H1 (cell line): ENCODE results near the gene TM9SF2. TPM values are rescaled to one million over a fixed set of nuclear protein-coding genes. Genes with fewer than 3 reads are reported as not detected.

Experiments used
- CTCF ChIA-PET: fragments of 300-600 bp; sonication (Branson Sonifier 250); formaldehyde crosslinking; loops from one replicate; lab custom pipeline; 2021; ENCODE audit not compliant: partially characterized antibody; lab: Charles Lee
- POLR2A ChIA-PET: fragments of 300-600 bp; sonication (Branson Sonifier 250); formaldehyde crosslinking; loops from one replicate; lab custom pipeline; 2021; ENCODE audit warnings: inconsistent platforms; ENCODE audit not compliant: partially characterized antibody; lab: Charles Lee
- DNase-seq, 2 experiments: peaks; one replicate each; pipeline versions ENCODE4 v3.0.0 to v3.0.0-alpha.2; 2010 to 2022; ENCODE audit warnings: low spot score in 2 of 2, low read depth in 1 of 2, mixed read lengths in 1 of 2
- FAIRE-seq: peaks from 2 replicates; lab custom pipeline; 2011; peaks lifted over from hg19 to GRCh38; lab: Jason Lieb, UNC
- H2AFZ ChIP-seq: 2 replicates; pipeline ENCODE4 v1.8.1; 2012; ENCODE audit warnings: low read length, inconsistent platforms
- H2AK5ac ChIP-seq: 2 replicates; pipeline ENCODE4 v1.6.1; 2013; ENCODE audit warnings: low read depth, low read length
- H2BK120ac ChIP-seq: replicated peaks from 2 replicates; pipeline ENCODE3; 2013; ENCODE audit warnings: low read depth, low read length, inconsistent platforms
- H2BK12ac ChIP-seq: 2 replicates; pipeline ENCODE4 v1.6.1; 2013; ENCODE audit warnings: low read depth, low read length
- H2BK15ac ChIP-seq: 2 replicates; pipeline ENCODE4 v1.6.1; 2013; ENCODE audit warnings: low read length
- H2BK20ac ChIP-seq: 2 replicates; pipeline ENCODE4 v1.6.1; 2013; ENCODE audit warnings: low read length
- H2BK5ac ChIP-seq: 2 replicates; pipeline ENCODE4 v1.6.1; 2013; ENCODE audit warnings: low read depth, low read length
- H3K14ac ChIP-seq: 2 replicates; pipeline ENCODE4 v1.6.1; 2013; ENCODE audit warnings: inconsistent platforms; ENCODE audit not compliant: insufficient read length
- H3K18ac ChIP-seq: 2 replicates; pipeline ENCODE4 v1.6.1; 2013; ENCODE audit warnings: low read length; ENCODE audit errors: extremely low read depth
- H3K23ac ChIP-seq: 2 replicates; pipeline ENCODE4 v1.6.1; 2013; ENCODE audit warnings: inconsistent platforms; ENCODE audit not compliant: insufficient read length
- H3K23me2 ChIP-seq: 2 replicates; pipeline ENCODE4 v1.6.1; 2013; ENCODE audit warnings: low read depth, low read length
- H3K27ac ChIP-seq: 2 replicates; pipeline ENCODE4 v1.6.1; 2011; ENCODE audit warnings: low read depth, low read length, inconsistent platforms
- H3K27me3 ChIP-seq, 4 experiments: replicated peaks in 1 of 4; 1 replicate in 1 of 4; 2 replicates in 3 of 4; pipeline versions ENCODE4 v1.6.1 to v1.8.1; 2011 to 2013; ENCODE audit warnings: low read length in 3 of 4, mild to moderate bottlenecking in 3 of 4, inconsistent platforms in 2 of 4, mixed read lengths in 2 of 4, moderate library complexity in 1 of 4; ENCODE audit not compliant: control insufficient read depth in 3 of 4, insufficient read depth in 3 of 4; ENCODE audit errors: extremely low read depth in 1 of 4
- H3K36me3 ChIP-seq, 4 experiments: 2 replicates each; pipeline versions ENCODE4 v1.6.1 to v1.8.1; 2011 to 2013; ENCODE audit warnings: mild to moderate bottlenecking in 4 of 4, low read length in 3 of 4, moderate library complexity in 2 of 4, control low read depth in 1 of 4, inconsistent platforms in 1 of 4; ENCODE audit not compliant: insufficient read depth in 4 of 4, control insufficient read depth in 2 of 4
- H3K4ac ChIP-seq: replicated peaks from 2 replicates; pipeline ENCODE3; 2013; ENCODE audit warnings: low read length, low read depth, mixed read lengths, inconsistent platforms; ENCODE audit not compliant: insufficient read length
- H3K4me1 ChIP-seq, 4 experiments: replicated peaks in 1 of 4; 1 replicate in 1 of 4; 2 replicates in 3 of 4; pipeline versions ENCODE4 v1.6.1 to v1.8.1; 2011 to 2013; ENCODE audit warnings: low read length in 3 of 4, inconsistent platforms in 2 of 4, mixed read lengths in 1 of 4; ENCODE audit not compliant: insufficient read depth in 4 of 4, control insufficient read depth in 3 of 4
- H3K4me2 ChIP-seq, 2 experiments: 2 replicates each; pipeline versions ENCODE4 v1.6.1 to v1.8.1; 2011 to 2013; ENCODE audit warnings: low read depth in 2 of 2, low read length in 2 of 2, control low read depth in 1 of 2, inconsistent platforms in 1 of 2, mild to moderate bottlenecking in 1 of 2; ENCODE audit not compliant: insufficient read depth in 1 of 2
- H3K4me3 ChIP-seq, 4 experiments: fragments of 200-600, 300-600 bp in 1 of 4; sonication (generic), shearing (Covaris generic), sonication (Bioruptor Twin) in 1 of 4; 2 replicates each; pipeline versions ENCODE4 v1.5.1 to v1.8.1; 2011 to 2016; ENCODE audit warnings: low read length in 4 of 4, low read depth in 3 of 4, control low read depth in 2 of 4, inconsistent platforms in 2 of 4, mild to moderate bottlenecking in 2 of 4, mixed read lengths in 1 of 4, moderate library complexity in 1 of 4; ENCODE audit not compliant: insufficient read depth in 2 of 4; ENCODE audit errors: extremely low read depth in 1 of 4
- H3K56ac ChIP-seq: replicated peaks from 2 replicates; pipeline ENCODE3; 2013; ENCODE audit warnings: low read depth, mild to moderate bottlenecking, mixed read lengths, low read length, inconsistent platforms; ENCODE audit not compliant: insufficient read length
- H3K79me1 ChIP-seq: 2 replicates; pipeline ENCODE4 v1.6.1; 2013; ENCODE audit warnings: low read depth, low read length, control low read depth
- H3K79me2 ChIP-seq, 2 experiments: 2 replicates each; pipeline versions ENCODE4 v1.6.1 to v1.8.1; 2012 to 2013; ENCODE audit warnings: low read length in 2 of 2, mild to moderate bottlenecking in 2 of 2, inconsistent platforms in 1 of 2; ENCODE audit not compliant: insufficient read depth in 2 of 2, control insufficient read depth in 1 of 2
- H3K9ac ChIP-seq, 4 experiments: replicated peaks in 1 of 4; 1 replicate in 1 of 4; 2 replicates in 3 of 4; pipeline versions ENCODE4 v1.6.1 to v1.8.1; 2011 to 2013; ENCODE audit warnings: low read depth in 3 of 4, low read length in 3 of 4, control low read depth in 2 of 4, mild to moderate bottlenecking in 2 of 4, moderate library complexity in 2 of 4, inconsistent platforms in 1 of 4; ENCODE audit errors: extremely low read depth in 1 of 4
- H3K9me3 ChIP-seq, 2 experiments: 2 replicates each; pipeline versions ENCODE4 v1.6.1 to v1.8.1; 2012 to 2013; ENCODE audit warnings: mild to moderate bottlenecking in 2 of 2, moderate library complexity in 2 of 2, control low read depth in 1 of 2, inconsistent platforms in 1 of 2, low read depth in 1 of 2, low read length in 1 of 2, mixed read lengths in 1 of 2; ENCODE audit not compliant: insufficient read depth in 2 of 2
- H4K20me1 ChIP-seq, 2 experiments: replicated peaks in 1 of 2; 2 replicates each; pipeline versions ENCODE3 to v1.8.1; 2011 to 2013; ENCODE audit warnings: inconsistent platforms in 2 of 2, low read length in 2 of 2, mild to moderate bottlenecking in 1 of 2; ENCODE audit not compliant: insufficient read depth in 2 of 2, control insufficient read depth in 1 of 2
- H4K5ac ChIP-seq: 2 replicates; pipeline ENCODE4 v1.6.1; 2013; ENCODE audit warnings: low read length, low read depth, mixed read lengths, inconsistent platforms; ENCODE audit not compliant: insufficient read length
- H4K8ac ChIP-seq: 2 replicates; pipeline ENCODE4 v1.8.0; 2013; ENCODE audit warnings: mild to moderate bottlenecking, moderate library complexity, low read length, inconsistent platforms; ENCODE audit not compliant: insufficient read depth; ENCODE audit errors: extremely low read depth
- H4K91ac ChIP-seq: replicated peaks from 2 replicates; pipeline ENCODE3; 2013; ENCODE audit warnings: low read length, mixed read lengths, inconsistent platforms; ENCODE audit not compliant: insufficient read length
- ATF3 ChIP-seq: IDR thresholded peaks from 2 replicates; pipeline ENCODE4 v1.6.1; 2011; ENCODE audit warnings: low read depth, mild to moderate bottlenecking, low read length; ENCODE audit not compliant: insufficient read depth
- CHD1 ChIP-seq: IDR thresholded peaks from 2 replicates; pipeline ENCODE4 v1.6.1; 2012; ENCODE audit warnings: low read depth, low read length, improper control_type of control experiment
- E2F6 ChIP-seq: IDR thresholded peaks from 2 replicates; pipeline ENCODE4 v1.6.1; 2012; ENCODE audit warnings: inconsistent platforms
- HDAC2 ChIP-seq, 2 experiments: fragments of 300-600 bp in 1 of 2; sonication (generic) in 1 of 2; IDR thresholded peaks; 2 replicates each; pipeline ENCODE4 v1.6.1; 2011 to 2012; ENCODE audit warnings: low read depth in 2 of 2, low read length in 2 of 2, mild to moderate bottlenecking in 2 of 2, moderate library complexity in 2 of 2, borderline replicate concordance in 1 of 2, inconsistent platforms in 1 of 2
- JUN ChIP-seq: IDR thresholded peaks from 2 replicates; pipeline ENCODE4 v1.6.1; 2011; ENCODE audit warnings: low read depth, mild to moderate bottlenecking, improper control_type of control experiment, low read length
- KDM5A ChIP-seq: fragments of 200-600 bp; IDR thresholded peaks from 2 replicates; pipeline ENCODE4 v1.7.1; 2012; ENCODE audit warnings: mild to moderate bottlenecking, low read length, inconsistent platforms, mixed read lengths
- NANOG ChIP-seq: IDR thresholded peaks from 2 replicates; pipeline ENCODE4 v1.6.1; 2011; ENCODE audit warnings: low read length, low read depth, mild to moderate bottlenecking, inconsistent platforms; ENCODE audit not compliant: insufficient read depth, poor library complexity, severe bottlenecking
- POLR2AphosphoS5 ChIP-seq: IDR thresholded peaks from 2 replicates; pipeline ENCODE4 v1.6.1; 2011; ENCODE audit warnings: low read depth, low read length
- RBBP5 ChIP-seq: IDR thresholded peaks from 2 replicates; pipeline ENCODE4 v1.7.1; 2012; ENCODE audit warnings: low read depth, mild to moderate bottlenecking, inconsistent platforms, low read length, moderate library complexity, borderline replicate concordance
- RXRA ChIP-seq: IDR thresholded peaks from 2 replicates; pipeline ENCODE4 v1.6.1; 2011; ENCODE audit warnings: low read depth, mild to moderate bottlenecking, low read length, moderate library complexity; ENCODE audit not compliant: insufficient read depth
- SRF ChIP-seq: IDR thresholded peaks from 2 replicates; pipeline ENCODE4 v1.6.1; 2011; ENCODE audit warnings: mild to moderate bottlenecking, low read depth, low read length, moderate library complexity
- TBP ChIP-seq: IDR thresholded peaks from 2 replicates; pipeline ENCODE4 v1.6.1; 2011; ENCODE audit warnings: low read depth, low read length, improper control_type of control experiment
- YY1 ChIP-seq: IDR thresholded peaks from 2 replicates; pipeline ENCODE4 v1.6.1; 2011; ENCODE audit warnings: low read depth, mild to moderate bottlenecking, low read length
- ZNF274 ChIP-seq: IDR thresholded peaks from 2 replicates; pipeline ENCODE4 v1.7.0; 2012; ENCODE audit warnings: low read length, borderline replicate concordance; ENCODE audit errors: extremely low read depth
- polyA plus RNA-seq, 7 experiments: library from polyadenylated mRNA; depleted of rRNA in 3 of 7; stranded (reverse) in 5 of 7; unstranded in 2 of 7; fragments of >200 nt in 5 of 7; fragments of 200-250 nt in 2 of 7; gene quantifications; 1 replicate in 5 of 7; 2 replicates in 1 of 7; 4 replicates in 1 of 7; pipeline versions ENCODE4 v1.2.1 to v1.2.3, GENCODE V29; 2011 to 2013; ENCODE audit warnings: missing spikeins in 2 of 7, mixed read lengths in 2 of 7
- total RNA-seq: library from RNA; stranded (reverse); fragmentation: NEBNext Ultra II Directional; extraction: Animal tissue kit (Norgen Biotek cat#: 25700); gene quantifications from 2 replicates; pipeline ENCODE4 v1.2.1, GENCODE V29; 2021

TM9SF2 gene
- total and polyA plus RNA-seq, 2 of the 8 experiments (the other 6 are each of a cell fraction or from before 2014, with no cell fraction given) = 68.0 to 101 TPM

- Histone ChIP-seq H3K79me1 (0 out of 2 replicates have a peak, but pooled peaks cover 6% of the 10 kb centered on the region), H3K4me1 (no peaks in the 10 kb centered on the region), H3K4me3 (no peak overlapping the region), H3K14ac (no peak overlapping the region), H4K8ac (no peak overlapping the region), H2BK15ac (no peak overlapping the region), H3K9ac (no peak overlapping the region), H2AK5ac (no peak overlapping the region), H4K20me1 (peaks cover 0 to 5% of the 10 kb centered on the region in 2 experiments), H4K91ac (no peak overlapping the region), H3K27ac (no peak overlapping the region), H3K56ac (no peak overlapping the region), H3K4ac (no peak overlapping the region), H3K23ac (no peak overlapping the region), H3K36me3 (peaks cover 0 to 29% (median 9%) of the 10 kb centered on the region in 4 experiments; a peak in 4 of 8 replicates), H2BK120ac (no peak overlapping the region), H3K23me2 (no peaks in the 10 kb centered on the region), H3K9me3 (peaks cover 18 to 23% of the 10 kb centered on the region in 2 experiments), H3K79me2 (peaks cover 17 to 100% of the 10 kb centered on the region in 2 experiments), H3K27me3 (no peaks in the 10 kb centered on the region), H3K18ac (no peak overlapping the region), H3K4me2 (no peak overlapping the region), H2BK12ac (no peak overlapping the region), H2BK5ac (no peak overlapping the region), H2BK20ac (no peak overlapping the region), H2AFZ (no peak overlapping the region), H4K5ac (no peak overlapping the region)
- no peak for FAIRE-seq
- ChIA-PET CTCF (interaction anchor here (0.6 to 4.1 kb wide), 3 partner anchors 9 to 48 kb away, joined by 3 to 17 read pairs (median 6); no protein-coding TSS in a partner anchor), POLR2A (no interaction called here)
- DNase-seq = no peak
- TF ChIP-seq JUN (no peak), SRF (no peak), KDM5A (no peak), ATF3 (no peak), RBBP5 (no peak), CHD1 (no peak), YY1 (no peak), RXRA (no peak), TBP (no peak), E2F6 (no peak), ZNF274 (no peak), NANOG (no peak), HDAC2 (IDR thresholded peaks at IDR 0.05; ENCODE audit: borderline replicate concordance in 1 of 2, low read depth in 2 of 2, low read length in 2 of 2) (no peak), POLR2AphosphoS5 (no peak)
These were observed 6.7 kb downstream of the TM9SF2 start for GRCh38 chr13:99507986-99508385.
